AG08395 (cell line): Measurements from ENCODE around the gene RHOH.

Experiments
- DNase-seq: peaks from one replicate; pipeline ENCODE4 v3.0.0; 2012; ENCODE audit warnings: mixed read lengths, low spot score

The RHOH gene

GRCh38 chr4:40238008-40238699 lies 41.3 kb downstream of the RHOH start:
- DNase-seq = no peak

DNA sequence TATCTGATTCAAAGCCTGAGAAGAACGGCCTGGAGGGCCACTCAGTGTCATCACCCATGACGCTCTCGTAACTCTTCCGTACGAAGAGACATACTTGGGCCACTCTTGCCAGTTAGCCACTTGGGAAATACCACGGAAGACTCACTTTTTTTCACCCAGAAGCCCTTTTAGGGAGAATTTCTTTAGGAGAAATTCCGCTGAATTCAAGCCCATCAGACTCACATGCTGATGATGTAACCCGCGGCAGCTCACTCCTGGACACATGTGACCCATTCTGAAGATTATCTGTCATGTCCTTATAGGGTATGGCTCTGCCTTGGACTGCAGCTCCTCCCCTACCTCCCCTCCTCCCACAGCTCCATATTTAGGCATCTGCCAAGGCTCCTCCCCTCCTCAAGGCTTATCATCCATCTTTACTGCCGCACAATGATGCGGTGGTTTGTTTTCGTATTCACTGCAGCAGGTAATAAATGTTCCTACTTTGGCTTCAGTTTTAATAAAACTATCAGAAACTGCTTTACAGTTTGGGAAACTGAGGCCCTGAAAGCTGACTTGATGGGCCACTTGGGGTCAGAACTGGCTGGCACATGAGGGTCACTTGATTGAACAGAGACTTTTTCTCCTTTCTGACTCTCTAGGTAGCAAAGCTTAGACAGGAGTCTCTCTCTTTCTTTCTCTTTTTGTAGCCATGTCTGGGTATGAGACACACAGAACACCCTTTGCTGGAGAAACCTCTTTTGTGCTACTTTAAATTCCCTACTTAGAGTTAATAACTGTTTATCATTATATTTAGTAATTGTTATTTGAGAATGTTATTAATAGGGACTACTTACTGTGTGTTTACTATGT lies 42.1 kb downstream of the RHOH start:
- no peak for DNase-seq

DNA sequence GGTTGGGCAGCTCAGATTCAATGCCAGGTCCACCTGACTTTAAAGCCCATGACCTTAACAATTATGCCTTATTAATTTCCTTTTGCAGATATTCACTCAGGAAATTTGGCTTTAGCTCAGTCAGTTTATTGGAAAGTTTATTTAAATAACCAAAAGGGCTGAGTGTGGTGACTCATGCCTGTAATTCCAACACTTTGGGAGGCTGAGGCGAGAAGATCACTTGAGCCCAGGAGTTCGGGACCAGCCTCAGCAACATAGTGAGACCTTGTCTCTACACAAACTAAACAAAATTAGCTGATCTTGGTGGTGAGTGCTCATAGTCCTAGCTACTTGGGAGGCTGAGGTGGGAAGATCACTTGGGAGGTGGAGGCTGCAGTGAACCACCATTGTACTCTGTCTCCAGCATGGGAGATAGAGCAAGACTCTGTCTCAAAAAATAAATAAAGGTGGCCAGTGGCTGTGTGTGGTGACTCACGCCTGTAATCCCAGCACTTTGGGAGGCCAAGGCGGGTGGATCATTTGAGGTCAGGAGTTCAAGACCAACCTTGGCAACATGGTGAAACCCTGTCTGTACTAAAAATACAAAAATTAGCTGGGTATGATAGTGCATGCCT lies 43.3 kb downstream of the RHOH start:
- DNase-seq = no peak

DNA sequence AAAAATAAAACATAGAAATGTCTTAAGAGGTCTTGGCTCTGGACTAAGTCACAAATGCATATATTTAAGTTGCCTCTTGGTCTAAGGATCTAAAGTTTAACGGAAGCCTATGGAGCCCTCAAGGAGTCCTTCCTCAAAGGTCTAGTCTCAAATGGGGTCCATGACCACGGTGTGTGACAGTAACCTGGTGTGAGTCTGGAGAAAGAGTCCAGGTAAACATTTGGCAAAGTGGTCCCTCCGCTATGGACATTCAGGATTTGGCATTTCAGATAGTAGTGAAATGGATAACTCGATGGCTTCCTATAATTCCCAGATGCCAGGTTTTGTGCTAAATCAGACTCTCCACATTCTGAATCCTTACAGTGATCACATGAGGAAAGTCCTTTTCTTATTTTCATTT lies 44.2 kb downstream of the RHOH start:
- DNase-seq = no peak

- DNase-seq = no peak
Measured at GRCh38 chr4:40241941-40242340, 45.1 kb downstream of the RHOH start.

DNA sequence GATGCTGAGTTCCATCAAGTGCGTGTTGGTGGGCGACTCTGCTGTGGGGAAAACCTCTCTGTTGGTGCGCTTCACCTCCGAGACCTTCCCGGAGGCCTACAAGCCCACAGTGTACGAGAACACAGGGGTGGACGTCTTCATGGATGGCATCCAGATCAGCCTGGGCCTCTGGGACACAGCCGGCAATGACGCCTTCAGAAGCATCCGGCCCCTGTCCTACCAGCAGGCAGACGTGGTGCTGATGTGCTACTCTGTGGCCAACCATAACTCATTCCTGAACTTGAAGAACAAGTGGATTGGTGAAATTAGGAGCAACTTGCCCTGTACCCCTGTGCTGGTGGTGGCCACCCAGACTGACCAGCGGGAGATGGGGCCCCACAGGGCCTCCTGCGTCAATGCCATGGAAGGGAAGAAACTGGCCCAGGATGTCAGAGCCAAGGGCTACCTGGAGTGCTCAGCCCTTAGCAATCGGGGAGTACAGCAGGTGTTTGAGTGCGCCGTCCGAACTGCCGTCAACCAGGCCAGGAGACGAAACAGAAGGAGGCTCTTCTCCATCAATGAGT lies 46.6 kb downstream of the RHOH start:
- DNase-seq = no peak

- no peak for DNase-seq
Measured at GRCh38 chr4:40244606-40245005, 47.8 kb downstream of the RHOH start.

DNA sequence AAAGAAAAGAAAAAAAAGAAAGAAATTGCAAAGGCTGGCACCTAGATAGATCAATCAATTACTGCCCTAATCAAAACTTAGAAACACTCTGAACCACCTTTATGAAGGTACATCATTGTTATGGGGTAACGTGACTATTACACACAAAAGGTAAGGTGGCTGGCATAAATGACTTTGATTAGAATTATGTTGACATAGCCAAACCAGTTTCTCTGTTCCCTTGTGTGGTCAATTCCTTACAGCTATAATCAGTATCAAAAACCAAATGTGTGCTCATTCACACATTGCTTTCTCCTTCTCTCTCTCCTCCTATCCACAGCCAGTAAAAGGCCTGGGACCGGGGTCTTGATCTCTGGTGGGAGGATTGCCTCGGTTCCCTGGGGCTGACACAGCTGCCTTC lies 48.7 kb downstream of the RHOH start:
- no peak for DNase-seq

DNA sequence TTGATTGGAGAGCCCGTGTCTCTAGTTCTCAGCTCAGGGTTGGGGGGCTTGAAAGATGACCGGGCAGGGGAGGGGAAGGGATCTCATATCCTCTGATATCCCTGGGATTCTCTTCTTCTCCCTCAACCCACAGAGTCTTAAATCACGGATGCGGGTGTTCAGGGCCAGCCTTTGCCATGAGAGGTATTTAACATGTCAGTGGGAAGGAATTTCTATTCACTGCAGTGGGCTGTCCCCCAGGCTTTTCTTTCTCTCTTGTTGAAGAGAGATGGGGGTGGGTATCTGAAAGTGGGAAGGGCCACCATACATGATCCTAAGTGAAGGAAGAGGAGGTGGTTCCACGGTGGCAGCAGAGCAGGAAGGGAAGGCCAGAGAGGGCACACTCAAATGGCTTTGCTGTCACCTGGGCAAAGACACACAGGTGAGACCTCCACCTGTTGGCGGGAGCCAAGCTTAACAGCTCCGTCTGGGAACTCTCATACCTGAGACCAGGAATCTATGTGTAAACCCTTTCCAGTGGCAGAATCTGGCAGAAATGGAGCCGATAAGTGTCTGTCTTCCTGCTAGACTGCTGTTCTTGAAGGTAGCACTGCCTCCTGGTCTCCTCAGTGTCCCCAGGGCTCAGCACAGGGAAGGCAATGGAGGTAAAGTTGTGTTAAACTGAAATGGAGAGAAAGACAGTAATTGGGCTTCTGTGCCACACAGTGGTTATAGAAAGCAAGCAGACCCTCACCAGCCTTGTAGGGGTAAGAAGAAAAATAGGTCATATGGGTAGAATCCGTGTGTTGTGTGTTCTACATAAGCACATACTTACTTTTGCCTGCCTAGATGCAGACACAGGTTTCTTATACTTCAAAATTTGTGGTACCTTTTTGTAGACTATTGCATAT lies 49.4 kb downstream of the RHOH start:
- no peak for DNase-seq

GRCh38 chr4:40246938-40247337 lies 50.1 kb downstream of the RHOH start:
- no peak for DNase-seq

GRCh38 chr4:40247350-40247749 lies 50.5 kb downstream of the RHOH start:
- no peak for DNase-seq

GRCh38 chr4:40251366-40251765 lies 54.5 kb downstream of the RHOH start:
- DNase-seq = no peak

GRCh38 chr4:40253906-40254305 lies 57.1 kb downstream of the RHOH start:
- DNase-seq = no peak

- peak; percentile 20 for DNase-seq
Measured at GRCh38 chr4:40254608-40255392, 58.0 kb downstream of the RHOH start.

DNA sequence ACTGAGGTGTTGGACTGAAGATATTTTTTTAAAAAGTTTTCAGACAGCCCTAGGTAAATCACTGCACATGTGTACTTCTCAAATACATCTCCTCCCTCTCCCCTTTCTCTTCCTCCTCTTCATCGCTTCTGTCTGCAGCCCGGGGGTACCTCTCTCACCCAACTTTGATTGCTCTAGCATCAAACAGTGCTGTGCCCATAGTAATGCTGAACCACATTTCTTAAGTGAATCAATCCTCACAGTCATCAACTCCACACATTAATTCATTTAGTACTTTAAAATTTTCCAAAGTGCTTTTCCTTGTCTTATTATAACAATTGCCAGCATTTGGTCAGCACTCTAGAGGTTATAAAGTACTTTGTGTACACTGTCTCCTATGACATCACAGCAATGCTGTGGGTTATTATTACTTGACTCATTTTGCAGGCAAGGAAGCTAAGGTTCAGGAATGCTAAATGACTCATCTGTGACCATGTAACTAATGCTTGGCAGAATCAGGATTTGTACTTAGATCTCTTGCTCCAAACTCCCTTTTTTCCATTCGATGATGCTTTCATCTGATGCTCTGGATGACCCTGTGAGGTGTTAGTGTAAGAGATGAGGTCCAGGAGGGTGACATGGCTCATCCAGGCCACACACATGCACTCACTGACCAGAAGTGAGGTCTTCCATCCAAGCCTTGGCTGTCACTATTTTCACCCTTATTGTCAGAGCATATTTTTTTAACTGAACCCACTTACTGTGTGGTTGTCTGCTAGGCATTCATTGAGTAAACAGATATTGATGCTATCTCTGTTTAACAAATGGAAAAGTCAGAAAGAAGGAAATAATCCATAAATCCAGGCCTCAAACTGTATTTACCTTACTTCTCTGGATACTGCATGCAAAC lies 58.8 kb downstream of the RHOH start:
- DNase-seq = peak; percentile 91

- DNase-seq = no peak
Measured at GRCh38 chr4:40256329-40256728, 59.5 kb downstream of the RHOH start.

- DNase-seq = no peak
Measured at GRCh38 chr4:40256817-40257216, 60.0 kb downstream of the RHOH start.

DNA sequence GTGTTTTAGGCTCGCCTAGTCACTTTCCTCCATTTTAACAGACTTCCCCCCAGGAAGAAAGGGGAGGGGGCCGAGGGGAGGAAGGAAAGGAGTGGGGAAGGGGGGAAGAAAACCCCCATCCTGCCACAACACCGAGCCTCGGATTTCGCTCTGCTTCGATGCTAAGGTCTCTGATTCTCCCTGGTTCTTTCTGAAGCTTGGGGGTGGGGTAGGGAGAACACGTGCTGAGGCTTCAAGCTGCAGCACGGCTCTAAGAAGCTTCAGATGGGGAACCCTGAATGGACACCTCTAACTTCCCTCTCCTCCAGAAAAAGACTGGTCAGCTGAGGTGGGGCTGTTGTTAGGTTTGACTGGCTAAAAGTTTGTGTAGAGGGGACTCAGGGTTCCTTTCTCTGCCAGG lies 61.8 kb downstream of the RHOH start:
- DNase-seq = no peak

GRCh38 chr4:40261231-40262076 lies 64.6 kb downstream of the RHOH start:
- DNase-seq = no peak
